Activated T-cell treated with anti-CD3 and anti-CD28 coated beads, Interleukin-2, amount 50 U/mL, for 72 hours (primary cell): ENCODE results near the gene GBX1. TPM values are rescaled to one million over a fixed set of nuclear protein-coding genes. Genes with fewer than 3 reads are reported as not detected.

Experiments
- ATAC-seq, 2 donors: fragments of 150-1000 bp; cut with Tn5 transposase; replicated peaks in 1 of 2; 2 replicates each; pipeline ENCODE4 v1.10.0; 2021; ENCODE audit warnings: moderate library complexity in 2 of 2, mild to moderate bottlenecking in 1 of 2
- DNase-seq, 2 donors: peaks; one replicate each; pipeline ENCODE4 v3.0.0; 2021 to 2022; ENCODE audit warnings: mixed read lengths in 1 of 2
- H3K27ac Mint-ChIP-seq: one replicate; pipeline ENCODE4 v1.8.0; 2022; ENCODE audit warnings: mild to moderate bottlenecking, moderate library complexity, mixed read lengths
- H3K27me3 Mint-ChIP-seq: one replicate; pipeline ENCODE4 v1.8.0; 2022; ENCODE audit warnings: low read depth, mixed read lengths
- H3K36me3 Mint-ChIP-seq, 2 donors: one replicate each; pipeline ENCODE4 v1.8.0; 2022; ENCODE audit warnings: mixed read lengths in 2 of 2, mild to moderate bottlenecking in 1 of 2; ENCODE audit not compliant: insufficient read depth in 2 of 2
- H3K4me1 Mint-ChIP-seq: one replicate; pipeline ENCODE4 v1.8.0; 2022; ENCODE audit warnings: low read depth, mixed read lengths
- H3K4me3 Mint-ChIP-seq, 2 donors: one replicate each; pipeline ENCODE4 v1.8.0; 2022; ENCODE audit warnings: mild to moderate bottlenecking in 2 of 2, mixed read lengths in 2 of 2, moderate library complexity in 2 of 2
- H3K9me3 Mint-ChIP-seq, 2 donors: one replicate each; pipeline ENCODE4 v1.8.0; 2022; ENCODE audit warnings: mixed read lengths in 2 of 2
- total RNA-seq, 2 donors: library from RNA; stranded (reverse); gene quantifications; one replicate each; pipeline ENCODE4 v1.2.3, GENCODE V29; 2022

The GBX1 gene
- total RNA-seq, 2 donors from 2014 or later: not detected

- Mint-ChIP-seq H3K4me3 (no peak overlapping the region), H3K9me3 (no peaks in the 10 kb centered on the region)
These were observed 17.1 kb downstream of the GBX1 start for GRCh38 chr7:151150388-151150787.

GRCh38 chr7:151148319-151149259 lies 18.9 kb downstream of the GBX1 start:
- H3K4me1 Mint-ChIP-seq: no peaks in the 10 kb centered on the region
- ATAC-seq (no peak), DNase-seq (no peak)
- H3K27me3 Mint-ChIP-seq: peaks cover 12% of the 10 kb centered on the region
- no peak overlapping the region for H3K27ac Mint-ChIP-seq
- H3K9me3 Mint-ChIP-seq: no peaks in the 10 kb centered on the region
- no peak overlapping the region for H3K4me3 Mint-ChIP-seq
- no peaks in the 10 kb centered on the region for H3K36me3 Mint-ChIP-seq

More at GRCh38 chr7:151150388-151150787, 17.1 kb downstream of the GBX1 start:
- Mint-ChIP-seq H3K36me3 (no peaks in the 10 kb centered on the region), H3K4me1 (no peaks in the 10 kb centered on the region), H3K27me3 (peaks cover 22% of the 10 kb centered on the region), H3K27ac (no peak overlapping the region)
- no peak for DNase-seq
- no peak for ATAC-seq

GRCh38 chr7:151146761-151147160 lies 20.7 kb downstream of the GBX1 start:
- Mint-ChIP-seq H3K9me3 (no peaks in the 10 kb centered on the region), H3K4me3 (no peak overlapping the region), H3K27ac (no peak overlapping the region), H3K4me1 (no peaks in the 10 kb centered on the region), H3K27me3 (peaks cover 12% of the 10 kb centered on the region), H3K36me3 (no peaks in the 10 kb centered on the region)
- DNase-seq (no peak), ATAC-seq (no peak)

- ATAC-seq (no peak), DNase-seq (no peak)
- no peak overlapping the region for H3K27ac Mint-ChIP-seq
- no peaks in the 10 kb centered on the region for H3K9me3 Mint-ChIP-seq
- peaks cover 12% of the 10 kb centered on the region for H3K27me3 Mint-ChIP-seq
- H3K4me1 Mint-ChIP-seq: no peaks in the 10 kb centered on the region
- no peak overlapping the region for H3K4me3 Mint-ChIP-seq
- H3K36me3 Mint-ChIP-seq: no peaks in the 10 kb centered on the region
These were observed 23.1 kb downstream of the GBX1 start for GRCh38 chr7:151144387-151144786.

- H3K4me1 Mint-ChIP-seq: no peaks in the 10 kb centered on the region
- no peaks in the 10 kb centered on the region for H3K9me3 Mint-ChIP-seq
- no peak overlapping the region for H3K27ac Mint-ChIP-seq
- peaks cover 12% of the 10 kb centered on the region for H3K27me3 Mint-ChIP-seq
- no peak overlapping the region for H3K4me3 Mint-ChIP-seq
- no peaks in the 10 kb centered on the region for H3K36me3 Mint-ChIP-seq
- no peak for DNase-seq
- ATAC-seq: no peak
These were observed 24.1 kb downstream of the GBX1 start for GRCh38 chr7:151143261-151144015.

GRCh38 chr7:151142686-151143040 lies 24.8 kb downstream of the GBX1 start:
- H3K9me3 Mint-ChIP-seq: no peaks in the 10 kb centered on the region
- no peak for ATAC-seq
- no peak overlapping the region for H3K27ac Mint-ChIP-seq
- no peak for DNase-seq
- no peak overlapping the region for H3K4me3 Mint-ChIP-seq
- no peaks in the 10 kb centered on the region for H3K36me3 Mint-ChIP-seq
- H3K27me3 Mint-ChIP-seq: peaks cover 10% of the 10 kb centered on the region
- no peaks in the 10 kb centered on the region for H3K4me1 Mint-ChIP-seq

- H3K9me3 Mint-ChIP-seq: no peaks in the 10 kb centered on the region
- H3K4me3 Mint-ChIP-seq: no peak overlapping the region
- DNase-seq: no peak
- no peaks in the 10 kb centered on the region for H3K4me1 Mint-ChIP-seq
- no peak for ATAC-seq
- no peak overlapping the region for H3K27ac Mint-ChIP-seq
- no peaks in the 10 kb centered on the region for H3K36me3 Mint-ChIP-seq
- H3K27me3 Mint-ChIP-seq: peaks cover 4% of the 10 kb centered on the region
These were observed 25.4 kb downstream of the GBX1 start for GRCh38 chr7:151141855-151142685.

GRCh38 chr7:151141311-151141854 lies 26.1 kb downstream of the GBX1 start:
- ATAC-seq (no peak), DNase-seq (no peak)
- no peaks in the 10 kb centered on the region for H3K4me1 Mint-ChIP-seq
- no peak overlapping the region for H3K27ac Mint-ChIP-seq
- no peaks in the 10 kb centered on the region for H3K27me3 Mint-ChIP-seq
- H3K36me3 Mint-ChIP-seq: no peaks in the 10 kb centered on the region
- H3K4me3 Mint-ChIP-seq: no peak overlapping the region
- no peaks in the 10 kb centered on the region for H3K9me3 Mint-ChIP-seq

- Mint-ChIP-seq H3K27ac (no peak overlapping the region), H3K4me1 (no peaks in the 10 kb centered on the region), H3K9me3 (no peaks in the 10 kb centered on the region), H3K4me3 (no peak overlapping the region), H3K36me3 (no peaks in the 10 kb centered on the region), H3K27me3 (no peaks in the 10 kb centered on the region)
- ATAC-seq (no peak), DNase-seq (no peak)
These were observed 26.7 kb downstream of the GBX1 start for GRCh38 chr7:151140826-151141225.

GRCh38 chr7:151139791-151140190 lies 27.7 kb downstream of the GBX1 start:
- Mint-ChIP-seq H3K9me3 (no peaks in the 10 kb centered on the region), H3K36me3 (no peaks in the 10 kb centered on the region)

GRCh38 chr7:151139071-151139790 lies 28.3 kb downstream of the GBX1 start:
- no peaks in the 10 kb centered on the region for H3K36me3 Mint-ChIP-seq
- DNase-seq (no peak), ATAC-seq (no peak)
- no peaks in the 10 kb centered on the region for H3K4me1 Mint-ChIP-seq
- H3K9me3 Mint-ChIP-seq: no peaks in the 10 kb centered on the region
- no peak overlapping the region for H3K27ac Mint-ChIP-seq
- H3K27me3 Mint-ChIP-seq: no peaks in the 10 kb centered on the region
- no peak overlapping the region for H3K4me3 Mint-ChIP-seq

More at GRCh38 chr7:151139791-151140190, 27.7 kb downstream of the GBX1 start:
- Mint-ChIP-seq H3K4me3 (no peak overlapping the region), H3K4me1 (no peaks in the 10 kb centered on the region), H3K27ac (no peak overlapping the region), H3K27me3 (no peaks in the 10 kb centered on the region)
- DNase-seq: no peak
- no peak for ATAC-seq

- ATAC-seq (no peak), DNase-seq (no peak)
- H3K27me3 Mint-ChIP-seq: no peaks in the 10 kb centered on the region
- H3K27ac Mint-ChIP-seq: no peak overlapping the region
- no peaks in the 10 kb centered on the region for H3K4me1 Mint-ChIP-seq
- no peaks in the 10 kb centered on the region for H3K36me3 Mint-ChIP-seq
- no peak overlapping the region for H3K4me3 Mint-ChIP-seq
- H3K9me3 Mint-ChIP-seq: no peaks in the 10 kb centered on the region
These were observed 29.2 kb downstream of the GBX1 start for GRCh38 chr7:151138153-151138851.
